Suprapubic skin (tissue), 3 donors: Measurements from ENCODE around the gene IFITM10.

Source experiments
- CTCF ChIP-seq, 2 donors: fragments of 200-600 bp in 1 of 2; fragments of 450-650 bp in 1 of 2; sonication (generic) in 1 of 2; IDR thresholded peaks; one replicate each; pipeline ENCODE4 v1.5.1; 2016 to 2019; ENCODE audit warnings: antibody characterized with exemption in 2 of 2, mild to moderate bottlenecking in 1 of 2, moderate library complexity in 1 of 2
- POLR2A ChIP-seq, 2 donors: fragments of 450-650 bp; IDR thresholded peaks; one replicate each; pipeline ENCODE4 v1.6.1; 2017; ENCODE audit warnings: antibody characterized with exemption in 2 of 2, mild to moderate bottlenecking in 2 of 2, moderate library complexity in 2 of 2

GRCh38 chr11:1749395-1750351 lies 722 bp downstream of the IFITM10 start:
- TF ChIP-seq POLR2A (IDR thresholded peaks at IDR 0.05): no peak
- no peak for TF ChIP-seq CTCF (IDR thresholded peaks at IDR 0.05)
